ENCODE results near the gene SDHD. TPM values are rescaled to one million over a fixed set of nuclear protein-coding genes. Genes with fewer than 3 reads are reported as not detected.

Gene SDHD
- total RNA-seq, 1 experiment from 2014 or later = 99.5 TPM

DNA sequence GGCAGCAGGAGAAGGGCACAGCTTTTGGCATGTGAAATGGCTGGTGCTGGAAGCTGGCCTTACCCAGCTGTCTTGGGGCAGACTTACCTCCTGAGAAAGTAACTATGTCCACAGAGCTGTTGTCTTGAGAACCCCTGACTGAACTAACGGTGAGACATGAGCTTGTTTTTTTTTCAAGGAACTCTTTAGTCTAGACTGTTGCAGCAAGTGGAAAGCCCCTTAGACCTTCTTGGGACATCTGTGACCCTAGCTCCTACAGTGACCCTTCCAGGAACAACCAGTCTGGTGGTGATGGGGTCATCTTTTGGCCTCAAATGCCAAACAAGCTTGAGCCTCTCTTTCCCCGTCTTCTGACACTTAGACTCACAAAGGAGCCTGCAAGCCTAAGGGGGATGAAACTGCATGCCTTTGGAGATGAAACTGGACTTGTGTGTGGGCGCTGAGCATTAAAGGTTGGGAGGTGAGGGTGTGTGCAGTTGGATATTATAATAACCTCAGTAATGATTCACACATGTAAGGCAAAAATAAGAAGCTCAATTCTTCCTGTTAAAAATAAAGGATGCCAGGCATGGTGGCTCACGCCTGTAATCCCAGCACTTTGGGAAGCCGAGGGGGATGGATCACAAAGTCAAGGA, 35.4 kb downstream of the SDHD start:
- H2AFZ ChIP-seq = no peak overlapping the region
- H3K4me1 ChIP-seq (replicated peaks; ENCODE audit: insufficient read depth) = no peaks in the 10 kb centered on the region
- no peaks in the 10 kb centered on the region for H4K20me1 ChIP-seq (ENCODE audit: insufficient read depth)
- no peaks in the 10 kb centered on the region for H3K27me3 ChIP-seq (ENCODE audit: insufficient read depth, low read depth)
- intact Hi-C loops (cut with micrococcal nuclease; ENCODE audit: unreplicated experiment) = no loop called here
- CTCF ChIA-PET = no interaction called here
- no peak for TF ChIP-seq EZH2 (IDR thresholded peaks at IDR 0.05; ENCODE audit: low read depth)
- TF ChIP-seq, protein P1, sequence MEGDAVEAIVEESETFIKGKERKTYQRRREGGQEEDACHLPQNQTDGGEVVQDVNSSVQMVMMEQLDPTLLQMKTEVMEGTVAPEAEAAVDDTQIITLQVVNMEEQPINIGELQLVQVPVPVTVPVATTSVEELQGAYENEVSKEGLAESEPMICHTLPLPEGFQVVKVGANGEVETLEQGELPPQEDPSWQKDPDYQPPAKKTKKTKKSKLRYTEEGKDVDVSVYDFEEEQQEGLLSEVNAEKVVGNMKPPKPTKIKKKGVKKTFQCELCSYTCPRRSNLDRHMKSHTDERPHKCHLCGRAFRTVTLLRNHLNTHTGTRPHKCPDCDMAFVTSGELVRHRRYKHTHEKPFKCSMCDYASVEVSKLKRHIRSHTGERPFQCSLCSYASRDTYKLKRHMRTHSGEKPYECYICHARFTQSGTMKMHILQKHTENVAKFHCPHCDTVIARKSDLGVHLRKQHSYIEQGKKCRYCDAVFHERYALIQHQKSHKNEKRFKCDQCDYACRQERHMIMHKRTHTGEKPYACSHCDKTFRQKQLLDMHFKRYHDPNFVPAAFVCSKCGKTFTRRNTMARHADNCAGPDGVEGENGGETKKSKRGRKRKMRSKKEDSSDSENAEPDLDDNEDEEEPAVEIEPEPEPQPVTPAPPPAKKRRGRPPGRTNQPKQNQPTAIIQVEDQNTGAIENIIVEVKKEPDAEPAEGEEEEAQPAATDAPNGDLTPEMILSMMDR (conservative IDR thresholded peaks at IDR 0.05) = no peak
- DNase-seq = no peak
- H3K4me3 ChIP-seq = no peak overlapping the region
- no peaks in the 10 kb centered on the region for H3K9me3 ChIP-seq (ENCODE audit: insufficient read depth, low read depth)
- H3F3A ChIP-seq (ENCODE audit: insufficient read depth, low read depth) = no peaks in the 10 kb centered on the region; the same call in 1 of the 2 replicates
- H3K36me3 ChIP-seq (ENCODE audit: low read depth) = no peaks in the 10 kb centered on the region
- no peak overlapping the region for H3K4me2 ChIP-seq
- no peaks in the 10 kb centered on the region for H3K79me2 ChIP-seq (ENCODE audit: low read depth)
- BruUV-seq (replicated peaks) = no TSS peak
- no peak overlapping the region for H3K27ac ChIP-seq
- POLR2A ChIA-PET (ENCODE audit: unreplicated experiment) = no interaction called here
- no peaks in the 10 kb centered on the region for H3K9me2 ChIP-seq (ENCODE audit: insufficient read depth)

DNA sequence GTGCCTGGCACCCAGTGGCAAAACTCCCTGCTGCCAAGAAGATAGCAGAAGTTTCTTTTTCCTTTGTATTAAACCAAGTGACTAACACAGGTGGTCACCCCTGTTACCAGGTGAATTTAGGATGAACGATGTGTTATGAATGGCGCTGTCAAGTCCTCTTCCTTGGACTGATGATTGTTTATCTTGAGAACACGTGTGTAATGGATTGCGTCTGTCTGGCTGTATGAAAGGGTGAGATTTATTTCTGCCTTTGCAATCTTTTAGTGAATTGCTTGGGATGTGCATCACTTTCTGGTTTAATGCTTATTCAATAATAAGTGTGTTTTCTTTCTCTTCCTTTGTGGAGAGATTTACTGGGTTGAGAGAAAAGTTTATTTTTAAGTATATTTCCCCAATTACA, 36.5 kb downstream of the SDHD start:
- intact Hi-C loops (cut with micrococcal nuclease; ENCODE audit: unreplicated experiment) = no loop called here
- Histone ChIP-seq H3K79me2 (ENCODE audit: low read depth) (no peaks in the 10 kb centered on the region), H3K9me2 (ENCODE audit: insufficient read depth) (no peaks in the 10 kb centered on the region), H3K27me3 (ENCODE audit: insufficient read depth, low read depth) (no peaks in the 10 kb centered on the region), H3K9me3 (ENCODE audit: insufficient read depth, low read depth) (no peaks in the 10 kb centered on the region), H3K4me3 (no peak overlapping the region), H3K27ac (no peak overlapping the region), H4K20me1 (ENCODE audit: insufficient read depth) (no peaks in the 10 kb centered on the region), H3K4me2 (no peak overlapping the region), H2AFZ (no peak overlapping the region), H3K4me1 (replicated peaks; ENCODE audit: insufficient read depth) (peaks cover 2% of the 10 kb centered on the region; the same call in 1 of the 2 replicates), H3F3A (ENCODE audit: insufficient read depth, low read depth) (peaks cover 5% of the 10 kb centered on the region), H3K36me3 (ENCODE audit: low read depth) (no peaks in the 10 kb centered on the region)
- ChIA-PET POLR2A (ENCODE audit: unreplicated experiment) (no interaction called here), CTCF (no interaction called here)
- no peak for DNase-seq
- no peak for TF ChIP-seq EZH2 (IDR thresholded peaks at IDR 0.05; ENCODE audit: low read depth)
- TF ChIP-seq, protein P1 (conservative IDR thresholded peaks at IDR 0.05) = no peak
- BruUV-seq (replicated peaks) = no TSS peak

DNA sequence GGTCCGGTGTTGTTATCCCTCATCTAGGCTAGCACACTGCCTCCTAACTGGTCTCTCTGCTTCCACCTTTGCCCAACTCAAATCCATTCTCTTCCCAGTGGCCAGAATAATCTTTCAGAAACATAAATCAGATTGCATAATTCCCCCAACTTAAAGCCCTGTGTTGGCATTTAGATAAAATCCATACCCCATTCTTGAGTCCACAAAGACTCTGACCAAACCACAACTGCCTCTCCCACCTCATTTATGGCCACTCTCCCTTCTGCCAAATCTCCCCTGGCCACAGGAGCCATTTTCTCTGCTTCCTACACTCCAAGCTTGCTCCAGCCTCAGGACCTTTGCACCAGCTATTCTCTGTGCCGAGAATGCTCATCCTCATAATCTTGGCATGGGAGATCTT, 40.4 kb downstream of the SDHD start:
- DNase-seq = no peak
- H3K4me3 ChIP-seq = no peak overlapping the region
- no peaks in the 10 kb centered on the region for H3K36me3 ChIP-seq (ENCODE audit: low read depth)
- H4K20me1 ChIP-seq (ENCODE audit: insufficient read depth) = no peaks in the 10 kb centered on the region
- peaks cover 24% of the 10 kb centered on the region for H3F3A ChIP-seq (ENCODE audit: insufficient read depth, low read depth)
- intact Hi-C loops (cut with micrococcal nuclease; ENCODE audit: unreplicated experiment) = no loop called here
- H3K79me2 ChIP-seq (ENCODE audit: low read depth) = no peaks in the 10 kb centered on the region
- no peak overlapping the region for H2AFZ ChIP-seq
- no peaks in the 10 kb centered on the region for H3K9me3 ChIP-seq (ENCODE audit: insufficient read depth, low read depth)
- no peak overlapping the region for H3K27ac ChIP-seq
- BruUV-seq (replicated peaks) = no TSS peak
- H3K27me3 ChIP-seq (ENCODE audit: insufficient read depth, low read depth) = no peaks in the 10 kb centered on the region
- no peaks in the 10 kb centered on the region for H3K9me2 ChIP-seq (ENCODE audit: insufficient read depth)
- TF ChIP-seq, protein P1 (conservative IDR thresholded peaks at IDR 0.05) = no peak
- TF ChIP-seq EZH2 (IDR thresholded peaks at IDR 0.05; ENCODE audit: low read depth) = no peak
- no peak overlapping the region for H3K4me2 ChIP-seq
- ChIA-PET CTCF (no interaction called here), POLR2A (ENCODE audit: unreplicated experiment) (interaction anchor here (0.6 kb wide), 1 partner anchor 13 kb away, joined by 26 read pairs; no protein-coding TSS in a partner anchor)
- H3K4me1 ChIP-seq (replicated peaks; ENCODE audit: insufficient read depth) = peaks cover 23% of the 10 kb centered on the region

All from PC-9 (cell line).